ENCODE data around the gene NGRN.

GRCh38 chr15:90262426-90262825, 3.0 kb upstream of the NGRN start:
- no peak for TF ChIP-seq ELF1 (IDR thresholded peaks at IDR 0.05)
- no peak for TF ChIP-seq NFIC (IDR thresholded peaks at IDR 0.05; ENCODE audit: borderline replicate concordance)
- TF ChIP-seq EP300 (IDR thresholded peaks at IDR 0.05; ENCODE audit: borderline replicate concordance in 1 of 2, low read depth in 1 of 2, low read length in 1 of 2) = no peak
- no peak for TF ChIP-seq RAD21 (IDR thresholded peaks at IDR 0.05; ENCODE audit: low read length)
- TF ChIP-seq, protein P1, sequence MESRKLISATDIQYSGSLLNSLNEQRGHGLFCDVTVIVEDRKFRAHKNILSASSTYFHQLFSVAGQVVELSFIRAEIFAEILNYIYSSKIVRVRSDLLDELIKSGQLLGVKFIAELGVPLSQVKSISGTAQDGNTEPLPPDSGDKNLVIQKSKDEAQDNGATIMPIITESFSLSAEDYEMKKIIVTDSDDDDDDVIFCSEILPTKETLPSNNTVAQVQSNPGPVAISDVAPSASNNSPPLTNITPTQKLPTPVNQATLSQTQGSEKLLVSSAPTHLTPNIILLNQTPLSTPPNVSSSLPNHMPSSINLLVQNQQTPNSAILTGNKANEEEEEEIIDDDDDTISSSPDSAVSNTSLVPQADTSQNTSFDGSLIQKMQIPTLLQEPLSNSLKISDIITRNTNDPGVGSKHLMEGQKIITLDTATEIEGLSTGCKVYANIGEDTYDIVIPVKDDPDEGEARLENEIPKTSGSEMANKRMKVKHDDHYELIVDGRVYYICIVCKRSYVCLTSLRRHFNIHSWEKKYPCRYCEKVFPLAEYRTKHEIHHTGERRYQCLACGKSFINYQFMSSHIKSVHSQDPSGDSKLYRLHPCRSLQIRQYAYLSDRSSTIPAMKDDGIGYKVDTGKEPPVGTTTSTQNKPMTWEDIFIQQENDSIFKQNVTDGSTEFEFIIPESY (IDR thresholded peaks at IDR 0.05; ENCODE audit: borderline replicate concordance, low read depth) = no peak
- TF ChIP-seq CHD2 (IDR thresholded peaks at IDR 0.05; ENCODE audit: low read length, partially characterized antibody) = no peak
- TF ChIP-seq CTCF (IDR thresholded peaks at IDR 0.05) = no peak
- no peak for TF ChIP-seq RFX5 (IDR thresholded peaks at IDR 0.05; ENCODE audit: low read length)
- TF ChIP-seq YY1 (IDR thresholded peaks at IDR 0.05; ENCODE audit: low read depth) = no peak
- no peak for TF ChIP-seq MAX (IDR thresholded peaks at IDR 0.05; ENCODE audit: low read depth)
- TF ChIP-seq POLR2AphosphoS5 (IDR thresholded peaks at IDR 0.05; ENCODE audit: low read depth, low read length) = no peak
- no peak for TF ChIP-seq SIN3A (IDR thresholded peaks at IDR 0.05; ENCODE audit: borderline replicate concordance, low read depth, low read length)
- no peak for TF ChIP-seq EZH2phosphoT487 (IDR thresholded peaks at IDR 0.05; ENCODE audit: borderline replicate concordance, low read depth)
